ENCODE measurements around the gene OR51E1. TPM values are rescaled to one million over a fixed set of nuclear protein-coding genes. Genes with fewer than 3 reads are reported as not detected.

OR51E1 gene
- total and polyA plus RNA-seq, 7 donors, result 0.23 to 2.2 (median 0.94) TPM; not detected in 1

GRCh38 chr11:4644233-4644632 is 451 bp downstream of the OR51E1 start:
- no peak for TF ChIP-seq EP300 (IDR thresholded peaks at IDR 0.05)
- no peak for TF ChIP-seq CTCF (IDR thresholded peaks at IDR 0.05)
- TF ChIP-seq POLR2AphosphoS5 (IDR thresholded peaks at IDR 0.05), result no peak
- no peak for TF ChIP-seq POLR2A (IDR thresholded peaks at IDR 0.05)
- Histone ChIP-seq H3K9me3 (no peaks in the 10 kb centered on the region), H3K27ac (peak overlapping the region in 1 of 4 donors; percentile 72), H3K4me3 (no peak overlapping the region), H3K4me1 (peaks cover 0 to 53% (median 47%) of the 10 kb centered on the region in 4 donors), H3K36me3 (no peaks in the 10 kb centered on the region), H3K27me3 (no peaks in the 10 kb centered on the region)
- 68 to 71% methylated on average over 4 of the region's 4 CpGs for WGBS, 2 donors
- DNase-seq, result no peak
- intact Hi-C loops (cut with DNase I), result loop anchor here (5.0 kb wide), 1 partner anchor 53 kb away; the partner anchor contains the start of gene OR51E2

GRCh38 chr11:4645974-4646373 is 2.2 kb downstream of the OR51E1 start:
- no peaks in the 10 kb centered on the region for H3K36me3 ChIP-seq
- peak overlapping the region; percentile 34 to 81 (median 70) for H3K27ac ChIP-seq
- WGBS, 2 donors, result 82% methylated on average over 2 of the region's 2 CpGs
- DNase-seq, result no peak
- TF ChIP-seq CTCF (IDR thresholded peaks at IDR 0.05) (no peak), EP300 (IDR thresholded peaks at IDR 0.05) (peak in 1 of 4 donors; percentile 28), POLR2AphosphoS5 (IDR thresholded peaks at IDR 0.05) (peak in 3 of 4 donors; percentile 8 to 53 (median 35))
- H3K4me3 ChIP-seq, result no peak overlapping the region
- no peaks in the 10 kb centered on the region for H3K27me3 ChIP-seq
- intact Hi-C loops (cut with DNase I), result no loop called here
- no peaks in the 10 kb centered on the region for H3K9me3 ChIP-seq
- H3K4me1 ChIP-seq, result peaks cover 0 to 53% (median 47%) of the 10 kb centered on the region in 4 donors

- WGBS, 2 donors, result 75 to 85% methylated on average over 4 of the region's 4 CpGs
- no peak for TF ChIP-seq CTCF (IDR thresholded peaks at IDR 0.05)
- no peak for TF ChIP-seq POLR2AphosphoS5 (IDR thresholded peaks at IDR 0.05)
- TF ChIP-seq EP300 (IDR thresholded peaks at IDR 0.05), result no peak
- no peak for TF ChIP-seq POLR2A (IDR thresholded peaks at IDR 0.05)
- H3K36me3 ChIP-seq, result no peaks in the 10 kb centered on the region
- no peak overlapping the region for H3K4me3 ChIP-seq
- no peaks in the 10 kb centered on the region for H3K27me3 ChIP-seq
- intact Hi-C loops (cut with DNase I), result no loop called here
- H3K9me3 ChIP-seq, result no peaks in the 10 kb centered on the region
- H3K27ac ChIP-seq, result peak overlapping the region in 2 of 4 donors; percentile 7 to 72
- no peak for DNase-seq
- peaks cover 0 to 53% (median 47%) of the 10 kb centered on the region in 4 donors for H3K4me1 ChIP-seq
Measured at GRCh38 chr11:4647766-4648165, 4.0 kb downstream of the OR51E1 start.

GRCh38 chr11:4654635-4655369 is 11.0 kb downstream of the OR51E1 start:
- no peaks in the 10 kb centered on the region for H3K4me1 ChIP-seq
- H3K9me3 ChIP-seq, result no peaks in the 10 kb centered on the region
- no peak overlapping the region for H3K27ac ChIP-seq
- 64 to 92% methylated on average over 2 of the region's 2 CpGs for WGBS, 2 donors
- no peak for DNase-seq
- no peaks in the 10 kb centered on the region for H3K27me3 ChIP-seq
- TF ChIP-seq CTCF (IDR thresholded peaks at IDR 0.05) (no peak), POLR2AphosphoS5 (IDR thresholded peaks at IDR 0.05) (no peak), POLR2A (IDR thresholded peaks at IDR 0.05) (no peak), EP300 (IDR thresholded peaks at IDR 0.05) (no peak)
- H3K36me3 ChIP-seq, result no peaks in the 10 kb centered on the region
- no peak overlapping the region for H3K4me3 ChIP-seq
- intact Hi-C loops (cut with DNase I), result no loop called here
